GM12878 (cell line): ENCODE measurements around the gene BIRC3. TPM values are rescaled to one million over a fixed set of nuclear protein-coding genes. Genes with fewer than 3 reads are reported as not detected.

Source experiments
- ASH2L ChIP-seq: fragments of 300-600, 200-600 bp; sonication (generic); IDR thresholded peaks from 2 replicates; pipeline ENCODE4 v1.6.1; 2017; ENCODE audit warnings: low read depth, mild to moderate bottlenecking, borderline replicate concordance
- BCL11A ChIP-seq: IDR thresholded peaks from 2 replicates; pipeline ENCODE4 v1.6.1; 2011; ENCODE audit warnings: low read depth, low read length
- BHLHE40 ChIP-seq, 2 experiments: fragments of 450-650 bp in 1 of 2; IDR thresholded peaks; 2 replicates each; pipeline ENCODE4 v1.6.1; 2011 to 2017; ENCODE audit warnings: low read depth in 2 of 2, borderline replicate concordance in 1 of 2, improper control_type of control experiment in 1 of 2, low read length in 1 of 2, mild to moderate bottlenecking in 1 of 2
- CREM ChIP-seq: IDR thresholded peaks from 2 replicates; pipeline ENCODE4 v1.6.1; 2014; ENCODE audit warnings: antibody characterized with exemption, low read depth
- EED ChIP-seq: sonication (generic); IDR thresholded peaks from 2 replicates; pipeline ENCODE4 v1.6.1; 2016; ENCODE audit warnings: antibody characterized with exemption, low read depth
- HDAC6 ChIP-seq: fragments of 200-600 bp; sonication (generic); IDR thresholded peaks from one replicate; pipeline ENCODE4 v1.8.0; 2017; ENCODE audit warnings: antibody characterized with exemption; ENCODE audit not compliant: unreplicated experiment
- IKZF2 ChIP-seq, 2 experiments: fragments of 450-650 bp; IDR thresholded peaks; 2 replicates each; pipeline ENCODE4 v1.6.1; 2017; ENCODE audit warnings: mild to moderate bottlenecking in 2 of 2, moderate library complexity in 2 of 2
- JUNB ChIP-seq: IDR thresholded peaks from 2 replicates; pipeline ENCODE4 v1.6.1; 2016; ENCODE audit warnings: antibody characterized with exemption, mild to moderate bottlenecking
- JUND ChIP-seq: IDR thresholded peaks from 2 replicates; pipeline ENCODE4 v1.6.1; 2012; ENCODE audit warnings: low read depth, mild to moderate bottlenecking, low read length, improper control_type of control experiment, moderate library complexity
- MLLT1 ChIP-seq: fragments of 450-650 bp; IDR thresholded peaks from 2 replicates; pipeline ENCODE4 v1.6.1; 2016; ENCODE audit warnings: mild to moderate bottlenecking
- NR2C2 ChIP-seq: IDR thresholded peaks from 2 replicates; pipeline ENCODE4 v1.6.1; 2011; ENCODE audit warnings: borderline replicate concordance, low read depth; ENCODE audit not compliant: control insufficient read depth, insufficient read length
- RBBP5 ChIP-seq: fragments of 200-600 bp; sonication (generic); conservative IDR thresholded peaks from 2 replicates; pipeline ENCODE4 v1.6.1; 2016
- RELB ChIP-seq: fragments of 450-650 bp; IDR thresholded peaks from 2 replicates; pipeline ENCODE4 v1.6.1; 2017; ENCODE audit warnings: low read depth, mild to moderate bottlenecking, moderate library complexity
- RUNX3 ChIP-seq: IDR thresholded peaks from 2 replicates; pipeline ENCODE4 v1.6.1; 2012; ENCODE audit warnings: low read length, inconsistent platforms
- SIX5 ChIP-seq: IDR thresholded peaks from 2 replicates; pipeline ENCODE4 v1.6.1; 2011; ENCODE audit warnings: mild to moderate bottlenecking, low read depth, low read length, moderate library complexity; ENCODE audit not compliant: severe bottlenecking
- SKIL ChIP-seq: fragments of 450-650 bp; IDR thresholded peaks from 2 replicates; pipeline ENCODE4 v1.6.1; 2017; ENCODE audit warnings: mild to moderate bottlenecking, low read depth, inconsistent platforms; ENCODE audit not compliant: poor library complexity, severe bottlenecking
- SREBF1 ChIP-seq: IDR thresholded peaks from 2 replicates; pipeline ENCODE4 v1.6.1; 2012; ENCODE audit warnings: mild to moderate bottlenecking, low read length
- STAT3 ChIP-seq: IDR thresholded peaks from 2 replicates; pipeline ENCODE4 v1.6.1; 2011; ENCODE audit warnings: low read depth, low read length, improper control_type of control experiment
- YY1 ChIP-seq: IDR thresholded peaks from 2 replicates; pipeline ENCODE4 v1.6.1; 2011; ENCODE audit warnings: low read depth, mild to moderate bottlenecking, low read length
- ZBTB11 ChIP-seq: fragments of 450-650 bp; formaldehyde crosslinking; IDR thresholded peaks from 2 replicates; pipeline ENCODE4 v1.5.0; 2022; ENCODE audit warnings: mild to moderate bottlenecking, missing genetic modification characterization
- polyA plus RNA-seq, 11 experiments: library from polyadenylated mRNA; depleted of rRNA in 4 of 11; unstranded in 6 of 11; stranded (reverse) in 5 of 11; fragments of >200 nt; fragmentation: Nextera tagmentation in 4 of 11; fragmentation: Illumina TruSeq in 1 of 11; extraction: Ambion mirVana in 4 of 11; extraction: Trizol in 1 of 11; gene quantifications; 1 replicate in 1 of 11; 2 replicates in 10 of 11; pipeline versions ENCODE4 v1.2.1 to v1.2.3, GENCODE V29; 2011 to 2016; ENCODE audit warnings: inconsistent platforms in 2 of 11, missing spikeins in 2 of 11, low read depth in 1 of 11
- total RNA-seq, 4 experiments: library from RNA; depleted of rRNA in 3 of 4; stranded (reverse); fragments of >200 nt in 3 of 4; fragmentation: Illumina TruSeq in 1 of 4; extraction: Trizol in 1 of 4; gene quantifications; 2 replicates each; pipeline versions ENCODE4 v1.2.1 to v1.2.3, GENCODE V29; 2013 to 2021
- TF ChIP-seq, protein P1 (sequence below): IDR thresholded peaks from 2 replicates; pipeline ENCODE4 v1.6.1; 2011; ENCODE audit warnings: borderline replicate concordance, low read depth, mild to moderate bottlenecking, moderate library complexity, mixed read lengths, low read length; ENCODE audit not compliant: insufficient read depth; ENCODE audit errors: extremely low read length

BIRC3 gene
- total and polyA plus RNA-seq, 10 of the 15 experiments (the other 5 are each of a cell fraction or from before 2014, with no cell fraction given) = 42.1 to 351 (median 83.7) TPM

DNA sequence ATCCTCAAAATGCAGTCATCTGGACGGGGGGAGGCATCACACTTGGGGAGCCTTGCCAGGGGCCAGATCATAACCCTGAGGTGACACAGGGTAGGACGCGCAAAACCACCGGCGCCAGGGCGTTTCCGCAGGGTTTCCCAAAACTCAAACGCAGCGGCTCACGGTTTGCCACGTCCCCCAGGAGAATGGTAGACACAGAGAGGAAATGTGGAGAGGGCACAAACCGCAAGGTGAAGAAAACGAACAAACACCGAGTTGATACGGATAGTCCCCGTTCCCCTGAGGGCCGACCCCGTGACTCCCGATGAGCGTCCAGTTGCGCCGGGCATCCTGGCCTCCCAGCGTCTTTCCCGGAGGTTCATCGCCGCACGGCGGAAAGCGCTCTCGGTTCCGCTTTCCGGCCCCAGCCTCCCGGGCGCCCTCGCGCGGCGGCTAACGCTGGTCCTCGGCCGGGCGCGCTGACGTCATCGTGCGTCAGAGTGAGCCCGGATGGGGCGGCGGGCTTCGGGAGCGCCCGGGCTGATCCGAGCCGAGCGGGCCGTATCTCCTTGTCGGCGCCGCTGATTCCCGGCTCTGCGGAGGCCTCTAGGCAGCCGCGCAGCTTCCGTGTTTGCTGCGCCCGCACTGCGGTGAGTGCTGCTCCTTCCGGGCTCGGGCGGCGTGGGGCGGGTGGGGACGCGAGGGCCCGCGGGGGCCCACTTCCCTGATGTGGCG, 29.6 kb downstream of the BIRC3 start, which contains the start of gene BIRC2 (continued):
- TF ChIP-seq MLLT1 = peak; percentile 93
- peak; percentile 89 for TF ChIP-seq JUND
- no peak for TF ChIP-seq JUNB
- TF ChIP-seq BHLHE40 (IDR thresholded peaks at IDR 0.05; ENCODE audit: borderline replicate concordance in 1 of 2, low read depth in 2 of 2, low read length in 1 of 2) = peak; percentile 67 to 86; a peak in 3 of 4 replicates
- TF ChIP-seq, protein P1, sequence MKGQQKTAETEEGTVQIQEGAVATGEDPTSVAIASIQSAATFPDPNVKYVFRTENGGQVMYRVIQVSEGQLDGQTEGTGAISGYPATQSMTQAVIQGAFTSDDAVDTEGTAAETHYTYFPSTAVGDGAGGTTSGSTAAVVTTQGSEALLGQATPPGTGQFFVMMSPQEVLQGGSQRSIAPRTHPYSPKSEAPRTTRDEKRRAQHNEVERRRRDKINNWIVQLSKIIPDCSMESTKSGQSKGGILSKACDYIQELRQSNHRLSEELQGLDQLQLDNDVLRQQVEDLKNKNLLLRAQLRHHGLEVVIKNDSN = peak; percentile 0
- TF ChIP-seq RUNX3 = peak; percentile 84
- peak; percentile 61 for TF ChIP-seq SKIL
- peak; percentile 76 for TF ChIP-seq YY1
- TF ChIP-seq ZBTB11 (CRISPR knock-in tag) = no peak
- no peak for TF ChIP-seq NR2C2
- no peak for TF ChIP-seq SIX5
- peak; percentile 84; the same call in 1 of the 2 replicates for TF ChIP-seq ASH2L
- TF ChIP-seq BCL11A = peak; percentile 69; the same call in 1 of the 2 replicates
- peak; percentile 96 for TF ChIP-seq CREM
- TF ChIP-seq STAT3 = no peak
- TF ChIP-seq RELB = peak; percentile 98
- TF ChIP-seq RBBP5 = no peak
- peak; percentile 55 for TF ChIP-seq HDAC6
- no peak for TF ChIP-seq SREBF1
- peak; percentile 99 for TF ChIP-seq EED
- TF ChIP-seq IKZF2 (IDR thresholded peaks at IDR 0.05) = peak; percentile 100
